Activated CD4-positive, alpha-beta T cell treated with anti-CD3 and anti-CD28 coated beads for 36 hours (primary cell): Measurements from ENCODE around the gene PTP4A1. TPM values are rescaled to one million over a fixed set of nuclear protein-coding genes. Genes with fewer than 3 reads are reported as not detected.
"Not testable (repeated sequence)": the region's sequence is repeated elsewhere in the genome, so short reads cannot be mapped to it uniquely, and the experiment has no call there.

ENCODE experiments used
- ATAC-seq: fragments of 200-7000 bp; cut with Tn5 transposase; one replicate; pipeline ENCODE4 v1.10.0; 2021; ENCODE audit warnings: mild to moderate bottlenecking, moderate library complexity
- CTCF ChIA-PET: fragments of 350-600 bp; sonication (Branson Sonifier 250); formaldehyde crosslinking; loops from one replicate; lab custom pipeline; 2021; ENCODE audit warnings: antibody characterized with exemption; lab: Charles Lee
- POLR2A ChIA-PET: fragments of 350-600 bp; sonication (Branson Sonifier 250); formaldehyde crosslinking; loops from one replicate; lab custom pipeline; 2021; ENCODE audit warnings: antibody characterized with exemption, inconsistent platforms; lab: Charles Lee
- DNase-seq: peaks from one replicate; pipeline ENCODE4 v3.0.0-alpha.2; 2020
- H3K27ac Mint-ChIP-seq: one replicate; pipeline ENCODE4 v1.8.0; 2021; ENCODE audit warnings: mixed read lengths
- H3K27me3 Mint-ChIP-seq: one replicate; pipeline ENCODE4 v1.8.0; 2021; ENCODE audit warnings: mixed read lengths
- H3K36me3 Mint-ChIP-seq: one replicate; pipeline ENCODE4 v1.8.0; 2021; ENCODE audit warnings: low read depth, mixed read lengths
- H3K4me1 Mint-ChIP-seq: one replicate; pipeline ENCODE4 v1.8.0; 2021; ENCODE audit warnings: mixed read lengths
- H3K4me3 Mint-ChIP-seq: one replicate; pipeline ENCODE4 v1.8.0; 2021; ENCODE audit warnings: mild to moderate bottlenecking, moderate library complexity, mixed read lengths
- H3K9me3 Mint-ChIP-seq: one replicate; pipeline ENCODE4 v1.8.0; 2021; ENCODE audit warnings: low read depth, mixed read lengths
- intact Hi-C, 2 experiments: fragments of 100-400 bp; cut with DNase I in 1 of 2; cut with micrococcal nuclease in 1 of 2; formaldehyde crosslinking; loops; one replicate each; pipeline versions ENCODE4 v1.14.2 to v1.15.1; 2022 to 2024; cut with DNase I, micrococcal nuclease
- total RNA-seq, 2 experiments: library from RNA; stranded (reverse); gene quantifications; one replicate each; pipeline ENCODE4 v1.2.3, GENCODE V29; 2021

The PTP4A1 gene
- total RNA-seq, 2 experiments from 2014 or later: 42.6 to 51.9 TPM

DNA sequence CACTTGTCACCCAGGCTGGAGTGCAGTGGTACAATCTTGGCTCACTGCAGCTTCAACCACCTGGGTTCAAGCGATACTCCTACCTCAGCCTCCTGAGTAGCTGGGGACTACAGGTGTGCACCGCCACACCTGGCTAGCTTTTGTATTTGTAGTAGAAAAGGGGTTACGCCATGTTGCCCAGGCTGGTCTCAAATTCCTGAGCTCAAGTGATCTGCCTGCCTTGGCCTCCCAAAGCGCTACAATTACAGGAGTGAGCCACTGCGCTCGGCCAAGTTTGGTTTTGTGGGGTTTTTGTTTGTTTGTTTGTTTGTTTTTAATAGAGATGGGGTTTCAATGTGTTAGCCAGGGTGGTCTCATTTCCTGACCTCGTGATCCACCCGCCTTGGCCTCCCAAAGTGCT, 12.3 kb downstream of the PTP4A1 start:
- H3K36me3 Mint-ChIP-seq: peaks cover 29% of the 10 kb centered on the region
- ATAC-seq (no peak), DNase-seq (no peak)
- intact Hi-C loops: no loop called here
- H3K27ac Mint-ChIP-seq: no peak overlapping the region
- CTCF ChIA-PET: interaction anchor here (1.8 kb wide), 1 partner anchor 10 kb away, joined by 8 read pairs; no protein-coding TSS in a partner anchor
- H3K27me3 Mint-ChIP-seq: no peaks in the 10 kb centered on the region
- no peaks in the 10 kb centered on the region for H3K4me1 Mint-ChIP-seq
- POLR2A ChIA-PET: no interaction called here
- no peak overlapping the region for H3K4me3 Mint-ChIP-seq
- H3K9me3 Mint-ChIP-seq: no peaks in the 10 kb centered on the region

DNA sequence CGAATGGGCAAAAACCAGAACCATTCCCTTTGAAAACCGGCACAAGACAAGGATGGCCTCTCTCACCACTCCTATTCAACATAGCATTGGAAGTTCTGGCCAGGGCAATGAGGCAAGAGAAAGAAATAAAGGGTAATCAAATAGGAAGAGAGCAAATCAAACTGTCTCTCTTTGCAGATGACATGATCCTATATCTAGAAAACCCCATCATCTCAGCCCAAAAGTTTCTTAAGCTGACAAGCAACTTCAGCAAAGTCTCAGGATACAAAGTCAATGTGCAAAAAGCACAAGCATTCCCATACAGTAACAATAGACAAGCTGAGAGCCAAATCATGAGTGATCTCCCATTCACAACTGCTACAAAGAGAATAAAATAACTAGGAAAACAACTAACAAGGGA, 13.4 kb downstream of the PTP4A1 start:
- intact Hi-C loops, POLR2A ChIA-PET, DNase-seq, H3K4me3 Mint-ChIP-seq, H3K9me3 Mint-ChIP-seq, H3K27me3 Mint-ChIP-seq, H3K4me1 Mint-ChIP-seq, ATAC-seq, H3K27ac Mint-ChIP-seq: not testable (repeated sequence)
- CTCF ChIA-PET: interaction anchor here (0.9 kb wide), 1 partner anchor 11 kb away, joined by 5 read pairs; no protein-coding TSS in a partner anchor
- peaks cover 18% of the 10 kb centered on the region for H3K36me3 Mint-ChIP-seq

DNA sequence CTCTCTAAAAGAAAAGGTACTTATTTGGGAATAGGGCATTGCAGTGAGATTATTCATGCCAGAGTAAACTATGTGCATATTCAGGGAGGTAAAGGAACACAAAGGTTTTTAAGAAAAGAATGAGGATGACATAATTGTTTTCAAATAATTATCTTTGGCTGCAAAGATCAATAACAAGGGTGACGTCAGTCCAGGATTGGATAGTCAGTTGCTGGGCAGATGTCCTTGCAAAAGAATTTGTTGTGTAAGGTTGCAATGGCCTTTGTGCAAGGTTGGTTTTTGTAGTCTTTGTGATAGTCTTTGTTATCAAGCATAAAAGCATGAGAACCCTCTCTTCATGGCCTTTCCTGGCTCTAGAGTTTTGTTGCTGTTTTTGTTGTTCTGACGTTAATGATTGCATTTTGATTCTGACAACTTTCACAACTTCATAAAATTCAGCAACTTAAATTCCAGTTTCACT, 17.7 kb downstream of the PTP4A1 start:
- no peaks in the 10 kb centered on the region for H3K4me1 Mint-ChIP-seq
- H3K9me3 Mint-ChIP-seq: no peaks in the 10 kb centered on the region
- ChIA-PET POLR2A (no interaction called here), CTCF (no interaction called here)
- no peak for DNase-seq
- ATAC-seq: no peak
- H3K27ac Mint-ChIP-seq: no peak overlapping the region
- no peak overlapping the region for H3K4me3 Mint-ChIP-seq
- no peaks in the 10 kb centered on the region for H3K36me3 Mint-ChIP-seq
- intact Hi-C loops: no loop called here
- H3K27me3 Mint-ChIP-seq: no peaks in the 10 kb centered on the region

DNA sequence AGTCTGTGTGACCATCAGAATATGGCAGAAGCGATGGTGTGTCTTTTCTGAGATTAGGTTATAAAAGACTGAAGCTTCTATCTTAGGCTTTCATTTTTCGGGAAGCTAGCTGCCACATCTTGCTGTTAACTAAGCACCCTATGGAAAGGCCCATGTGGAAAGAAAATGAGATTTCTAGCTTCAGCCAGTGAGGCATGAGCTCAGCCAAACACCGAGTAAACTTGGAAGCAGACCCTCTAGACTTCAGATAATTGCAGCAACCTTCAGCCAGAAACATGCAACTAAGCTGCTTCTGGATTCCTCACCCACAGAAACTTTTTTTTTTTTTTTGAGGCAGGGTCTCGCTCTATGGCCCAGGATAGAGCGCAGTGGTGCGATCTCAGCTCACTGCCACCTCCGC, 20.6 kb downstream of the PTP4A1 start:
- Mint-ChIP-seq H3K27me3 (peaks cover 6% of the 10 kb centered on the region), H3K4me1 (peaks cover 2% of the 10 kb centered on the region), H3K27ac (no peak overlapping the region), H3K4me3 (no peak overlapping the region), H3K36me3 (no peaks in the 10 kb centered on the region), H3K9me3 (no peaks in the 10 kb centered on the region)
- CTCF ChIA-PET: interaction anchor here (0.6 to 3.5 kb wide), 2 partner anchors 10 to 172 kb away, joined by 3 to 14 read pairs; no protein-coding TSS in a partner anchor
- POLR2A ChIA-PET: interaction anchor here (0.6 to 1.3 kb wide), 2 partner anchors 9 to 197 kb away, joined by 3 read pairs; no protein-coding TSS in a partner anchor
- intact Hi-C loops: no loop called here
- no peak for DNase-seq
- ATAC-seq: no peak

DNA sequence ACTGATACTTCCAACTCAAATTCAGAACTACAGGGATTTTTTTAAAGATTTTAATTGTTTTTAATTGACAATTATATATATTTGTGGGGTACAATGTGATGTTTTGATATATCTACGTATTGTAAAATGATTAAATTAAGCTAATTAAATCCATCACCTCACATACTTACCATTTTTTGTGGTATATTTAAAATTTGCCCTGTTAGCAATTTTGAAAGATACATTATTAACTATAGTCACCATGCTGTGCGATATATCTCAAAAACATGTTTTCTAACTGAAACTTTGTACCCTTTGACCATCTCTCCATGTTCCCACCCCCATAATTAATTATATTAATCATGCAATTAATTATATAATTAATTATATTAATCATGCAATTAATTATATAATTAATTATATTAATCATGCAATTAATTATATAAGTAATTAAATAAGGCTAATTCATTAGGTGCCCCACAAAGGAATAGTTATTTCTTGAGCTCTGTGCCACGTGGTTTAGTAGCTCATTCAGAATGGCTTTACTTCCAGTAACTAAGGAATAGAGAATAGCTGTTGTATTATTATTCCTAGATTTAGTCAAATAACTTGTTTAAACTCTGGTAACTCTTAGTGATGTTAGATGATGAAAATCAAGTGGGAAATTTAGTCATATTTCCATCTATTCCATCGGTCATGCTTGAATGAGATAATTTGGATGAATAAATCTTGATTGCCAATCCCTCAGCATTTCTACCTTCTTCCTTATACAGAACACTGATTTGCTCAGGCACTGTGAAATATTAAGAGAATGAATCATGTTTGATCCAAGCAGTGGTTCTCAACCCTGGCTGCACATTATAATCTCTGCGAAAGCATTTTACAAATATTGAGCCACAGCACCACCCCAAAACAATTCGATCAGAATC, 25.1 kb downstream of the PTP4A1 start:
- no peak for DNase-seq
- POLR2A ChIA-PET: no interaction called here
- Mint-ChIP-seq H3K4me3 (peak overlapping the region; percentile 73), H3K27ac (no peak overlapping the region), H3K4me1 (peaks cover 16% of the 10 kb centered on the region), H3K27me3 (peaks cover 6% of the 10 kb centered on the region), H3K9me3 (no peaks in the 10 kb centered on the region), H3K36me3 (no peaks in the 10 kb centered on the region)
- CTCF ChIA-PET: interaction anchor here (0.9 to 6.1 kb wide), 12 partner anchors 9 to 172 kb away, joined by 3 to 127 read pairs (median 4); partner anchors contain the start of gene PHF3
- ATAC-seq: no peak
- intact Hi-C loops: loop anchor here (1.0 to 5.0 kb wide), 6 partner anchors 23 to 245 kb away; no protein-coding TSS in a partner anchor

DNA sequence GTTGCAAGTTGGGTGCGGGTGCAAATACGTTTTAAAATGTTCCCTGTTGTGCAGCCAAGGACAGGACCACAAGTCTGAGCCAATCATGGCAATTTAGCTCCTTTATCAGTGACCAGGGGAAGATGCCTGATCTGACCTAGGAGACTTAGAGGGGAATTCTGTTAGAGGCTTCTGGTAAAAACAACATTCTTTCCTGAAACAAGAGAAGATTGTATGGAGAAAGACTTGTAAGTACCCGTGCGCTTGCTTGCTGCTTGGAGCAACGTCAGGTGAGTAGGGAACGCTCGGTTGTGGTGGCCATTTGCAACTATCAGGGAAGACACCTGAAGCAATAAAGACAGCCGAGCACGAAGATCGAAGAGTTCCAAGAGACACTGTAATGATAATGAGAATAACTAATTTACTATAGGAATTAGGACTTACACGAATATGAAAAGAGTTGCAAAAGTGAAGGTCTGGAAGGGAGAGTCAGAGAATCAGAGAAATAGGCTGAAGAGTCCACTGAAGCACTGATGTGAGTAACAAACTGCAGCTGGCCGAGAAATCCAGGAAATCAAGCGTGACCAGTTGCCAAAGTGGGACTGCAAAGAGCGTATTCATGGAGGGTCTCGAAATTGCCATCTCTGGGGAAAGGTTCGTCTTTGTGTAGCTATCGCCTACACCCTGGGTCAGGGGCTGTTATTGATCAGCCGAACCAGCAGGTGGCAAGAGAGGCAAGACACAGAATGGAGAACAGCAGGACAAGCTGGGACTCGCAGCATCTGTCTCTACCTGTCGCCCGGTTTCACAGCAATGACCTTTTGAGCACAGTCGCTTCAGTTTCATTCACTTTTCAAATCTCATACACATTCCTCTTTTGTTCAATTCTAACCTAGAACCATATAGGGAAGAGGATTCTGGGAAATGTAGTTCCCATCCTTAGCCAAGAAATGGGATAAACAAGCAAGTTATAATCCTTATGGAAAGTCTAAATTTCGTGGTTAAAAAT, 26.1 kb downstream of the PTP4A1 start:
- no peaks in the 10 kb centered on the region for H3K9me3 Mint-ChIP-seq
- DNase-seq (peak; percentile 84), ATAC-seq (peak; percentile 100)
- no peaks in the 10 kb centered on the region for H3K36me3 Mint-ChIP-seq
- H3K27ac Mint-ChIP-seq: peak overlapping the region; percentile 2
- H3K27me3 Mint-ChIP-seq: peaks cover 6% of the 10 kb centered on the region
- H3K4me1 Mint-ChIP-seq: peaks cover 16% of the 10 kb centered on the region
- ChIA-PET CTCF (interaction anchor here (0.6 to 6.1 kb wide), 34 partner anchors 9 to 735 kb away, joined by 3 to 127 read pairs (median 4); partner anchors contain the start of gene PHF3), POLR2A (interaction anchor here (0.8 kb wide), 1 partner anchor 102 kb away, joined by 3 read pairs; no protein-coding TSS in a partner anchor)
- intact Hi-C loops: loop anchor here (1.0 to 5.0 kb wide), 6 partner anchors 24 to 246 kb away; no protein-coding TSS in a partner anchor
- peak overlapping the region; percentile 73 for H3K4me3 Mint-ChIP-seq

DNA sequence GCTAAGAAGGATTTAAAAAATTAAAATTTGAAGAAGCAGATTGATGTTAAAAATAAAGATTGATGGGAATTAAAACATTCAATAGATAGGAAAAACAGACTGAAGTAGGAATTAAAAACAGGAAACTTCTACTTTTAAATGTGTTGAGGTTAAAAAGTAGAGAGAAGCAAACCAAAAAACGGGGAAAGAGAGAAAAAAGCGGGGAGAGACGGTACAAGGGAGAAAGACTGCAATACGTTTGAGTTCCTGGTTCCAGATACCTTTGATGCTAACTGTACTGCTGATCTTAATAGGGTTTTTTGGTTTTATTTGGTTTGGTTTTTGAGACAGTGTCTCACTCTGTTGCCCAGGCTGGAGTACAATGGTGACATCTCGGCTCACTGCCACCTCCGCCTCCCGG, 27.0 kb downstream of the PTP4A1 start:
- H3K36me3 Mint-ChIP-seq: no peaks in the 10 kb centered on the region
- DNase-seq (no peak), ATAC-seq (no peak)
- H3K9me3 Mint-ChIP-seq: no peaks in the 10 kb centered on the region
- peaks cover 6% of the 10 kb centered on the region for H3K27me3 Mint-ChIP-seq
- intact Hi-C loops: loop anchor here (2.0 to 5.0 kb wide), 3 partner anchors 24 to 118 kb away; no protein-coding TSS in a partner anchor
- no peak overlapping the region for H3K27ac Mint-ChIP-seq
- peaks cover 16% of the 10 kb centered on the region for H3K4me1 Mint-ChIP-seq
- no peak overlapping the region for H3K4me3 Mint-ChIP-seq
- POLR2A ChIA-PET: no interaction called here
- CTCF ChIA-PET: interaction anchor here (0.9 to 6.1 kb wide), 20 partner anchors 8 to 734 kb away, joined by 3 to 127 read pairs (median 5); partner anchors contain the start of gene PHF3

DNA sequence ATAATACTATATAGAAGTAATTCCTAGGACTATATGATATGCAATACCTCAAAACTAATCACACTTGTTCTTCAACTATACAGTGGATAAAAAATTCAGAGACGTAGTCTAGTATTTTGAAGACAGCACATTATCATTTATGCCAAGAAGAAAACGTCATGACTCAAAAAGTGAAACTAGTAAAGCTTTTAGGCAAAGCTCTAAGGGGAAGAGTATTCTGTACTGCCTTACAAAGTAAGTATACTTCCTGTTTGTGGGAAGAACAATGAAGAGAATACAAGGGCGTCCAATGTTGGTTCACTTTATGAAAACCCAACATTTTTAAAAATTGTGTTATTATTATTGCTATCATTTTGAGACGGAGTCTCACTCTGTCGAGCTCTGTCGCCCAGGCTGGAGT, 27.9 kb downstream of the PTP4A1 start:
- ATAC-seq (no peak), DNase-seq (no peak)
- H3K4me3 Mint-ChIP-seq: no peak overlapping the region
- no peaks in the 10 kb centered on the region for H3K36me3 Mint-ChIP-seq
- intact Hi-C loops: no loop called here
- no peak overlapping the region for H3K27ac Mint-ChIP-seq
- POLR2A ChIA-PET: no interaction called here
- CTCF ChIA-PET: interaction anchor here (0.6 to 6.1 kb wide), 4 partner anchors 9 to 162 kb away, joined by 3 to 127 read pairs (median 4); no protein-coding TSS in a partner anchor
- peaks cover 6% of the 10 kb centered on the region for H3K27me3 Mint-ChIP-seq
- H3K4me1 Mint-ChIP-seq: peaks cover 16% of the 10 kb centered on the region
- H3K9me3 Mint-ChIP-seq: no peaks in the 10 kb centered on the region

DNA sequence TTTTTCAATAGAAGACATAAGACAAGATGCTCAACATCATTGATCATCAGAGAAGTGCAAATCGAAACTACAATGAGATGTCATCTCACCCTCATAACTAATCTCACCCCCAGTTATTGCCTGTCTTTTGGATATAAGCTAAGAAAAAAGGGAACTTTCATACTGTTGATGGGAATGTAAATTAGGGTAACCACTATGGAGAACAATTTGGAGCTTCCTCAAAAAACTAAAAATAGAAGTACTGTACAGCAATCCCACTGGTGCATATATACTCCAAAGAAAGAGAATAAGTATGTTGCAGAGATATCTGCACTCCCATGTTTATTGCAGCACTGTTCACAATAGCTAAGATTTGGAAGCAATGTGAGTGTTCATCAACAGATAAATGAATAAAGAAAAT, 37.0 kb downstream of the PTP4A1 start:
- Mint-ChIP-seq H3K27ac (no peak overlapping the region), H3K4me3 (no peak overlapping the region), H3K27me3 (peaks cover 2% of the 10 kb centered on the region), H3K4me1 (no peaks in the 10 kb centered on the region), H3K9me3 (no peaks in the 10 kb centered on the region), H3K36me3 (no peaks in the 10 kb centered on the region)
- DNase-seq (no peak), ATAC-seq (no peak)
- ChIA-PET CTCF (interaction anchor here (0.8 to 1.7 kb wide), 3 partner anchors 9 to 155 kb away, joined by 3 to 5 read pairs (median 5); no protein-coding TSS in a partner anchor), POLR2A (no interaction called here)
- intact Hi-C loops: no loop called here

DNA sequence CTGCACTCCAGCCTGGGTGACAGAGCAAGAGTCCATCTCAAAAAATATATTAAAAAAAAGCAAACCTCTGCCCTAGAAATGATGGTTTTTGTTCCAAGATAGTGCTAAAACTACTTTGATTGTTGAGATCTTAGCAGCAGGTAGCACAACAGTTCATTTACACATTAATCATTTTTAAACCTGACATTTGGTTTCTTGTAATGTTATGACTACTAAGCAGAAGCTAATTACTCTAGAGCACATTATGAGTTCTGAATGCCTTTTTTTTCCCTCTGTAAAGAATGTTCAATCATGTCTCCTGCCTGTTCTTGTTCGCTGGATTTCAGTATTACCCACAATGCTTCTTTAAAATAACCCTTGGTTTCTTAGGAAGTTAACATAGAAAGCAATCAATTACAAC, 38.7 kb downstream of the PTP4A1 start:
- no peak for ATAC-seq
- Mint-ChIP-seq H3K27me3 (peaks cover 2% of the 10 kb centered on the region), H3K36me3 (no peaks in the 10 kb centered on the region), H3K4me3 (no peak overlapping the region), H3K4me1 (no peaks in the 10 kb centered on the region), H3K27ac (no peak overlapping the region), H3K9me3 (no peaks in the 10 kb centered on the region)
- intact Hi-C loops: no loop called here
- CTCF ChIA-PET: interaction anchor here (1.0 to 2.3 kb wide), 3 partner anchors 9 to 149 kb away, joined by 3 to 7 read pairs (median 4); no protein-coding TSS in a partner anchor
- POLR2A ChIA-PET: no interaction called here
- no peak for DNase-seq
